T-helper 17 cell (primary cell): Measurements from ENCODE around the gene TIGAR. TPM values are rescaled to one million over a fixed set of nuclear protein-coding genes. Genes with fewer than 3 reads are reported as not detected.

Experiments used
- ATAC-seq: fragments of 150-1000 bp; cut with Tn5 transposase; 2 replicates; pipeline ENCODE4 v1.10.0; 2021; ENCODE audit warnings: mild to moderate bottlenecking, moderate library complexity
- DNase-seq, 3 donors: peaks; one replicate each; pipeline versions ENCODE4 v3.0.0 to v3.0.0-alpha.2; 2020 to 2021
- H3K9me3 ChIP-seq: one replicate; pipeline ENCODE4 v1.7.0; 2013; ENCODE audit warnings: low read length, mild to moderate bottlenecking; ENCODE audit not compliant: control insufficient read depth, poor library complexity, severe bottlenecking
- H3K27ac Mint-ChIP-seq: one replicate; pipeline ENCODE4 v1.8.0; 2022; ENCODE audit warnings: mild to moderate bottlenecking, moderate library complexity, mixed read lengths
- H3K27me3 Mint-ChIP-seq: one replicate; pipeline ENCODE4 v1.8.0; 2022; ENCODE audit warnings: mixed read lengths
- H3K36me3 Mint-ChIP-seq: one replicate; pipeline ENCODE4 v1.8.0; 2022; ENCODE audit warnings: low read depth, mixed read lengths
- H3K4me1 Mint-ChIP-seq: one replicate; pipeline ENCODE4 v1.8.0; 2022; ENCODE audit warnings: mild to moderate bottlenecking, mixed read lengths
- H3K4me3 Mint-ChIP-seq: one replicate; pipeline ENCODE4 v1.8.0; 2022; ENCODE audit warnings: mild to moderate bottlenecking, moderate library complexity, mixed read lengths
- total RNA-seq, 4 donors: library from RNA in 2 of 4; stranded (reverse) in 2 of 4; gene quantifications; one replicate each; pipeline ENCODE4 v1.2.3 and lab custom pipeline; 2022 to 2026

TIGAR gene
- total RNA-seq, 2 donors from 2014 or later = 7.8 to 10.7 TPM

DNA sequence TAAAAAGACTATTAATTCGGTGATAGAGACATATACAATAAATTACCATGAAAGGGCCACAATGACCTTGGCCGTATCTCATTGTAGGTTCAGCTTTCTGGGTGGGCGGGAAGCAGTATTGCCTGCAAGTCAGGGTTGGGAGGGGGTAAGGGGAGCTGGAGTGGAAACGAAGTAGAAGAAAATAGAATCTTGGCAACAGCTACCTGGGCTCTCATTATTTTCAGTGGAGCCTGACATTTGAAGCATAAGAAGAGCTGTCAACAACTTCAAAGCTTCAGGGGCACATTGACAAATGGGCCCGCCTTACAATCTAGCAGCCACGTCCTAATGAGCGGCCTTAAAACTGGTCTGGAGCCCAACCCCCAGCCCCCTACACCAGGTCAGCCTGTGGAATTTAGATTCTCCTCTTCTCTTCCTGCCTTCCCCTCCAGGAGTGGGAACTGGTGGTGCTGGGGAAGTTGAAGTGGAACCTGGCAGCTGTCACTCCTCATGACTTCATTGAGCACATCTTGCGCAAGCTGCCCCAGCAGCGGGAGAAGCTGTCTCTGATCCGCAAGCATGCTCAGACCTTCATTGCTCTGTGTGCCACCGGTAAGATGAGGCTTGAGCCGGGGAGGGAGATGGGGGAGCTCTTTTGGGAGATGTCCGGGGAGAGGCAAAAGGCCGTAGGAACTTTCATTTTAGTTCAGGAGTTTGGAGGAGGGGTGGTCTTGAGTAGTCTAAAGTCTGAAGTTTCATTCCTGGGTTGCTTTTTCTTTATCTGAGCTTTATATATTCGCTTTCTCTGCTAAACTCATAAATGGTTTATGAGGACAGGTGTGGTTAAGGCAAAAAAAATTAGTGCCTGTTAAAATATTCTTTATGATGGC lies 42.5 kb upstream of the TIGAR start:
- H3K4me1 Mint-ChIP-seq = peaks cover 56% of the 10 kb centered on the region
- H3K27ac Mint-ChIP-seq = peak overlapping the region; percentile 97
- DNase-seq (no peak), ATAC-seq (no peak)
- peaks cover 12% of the 10 kb centered on the region for H3K36me3 Mint-ChIP-seq
- no peaks in the 10 kb centered on the region for H3K9me3 ChIP-seq
- H3K4me3 Mint-ChIP-seq = peak overlapping the region; percentile 58
- H3K27me3 Mint-ChIP-seq = no peaks in the 10 kb centered on the region

- H3K4me1 Mint-ChIP-seq = peaks cover 61% of the 10 kb centered on the region
- no peak for DNase-seq
- H3K36me3 Mint-ChIP-seq = peaks cover 12% of the 10 kb centered on the region
- no peaks in the 10 kb centered on the region for H3K9me3 ChIP-seq
- H3K27ac Mint-ChIP-seq = peak overlapping the region; percentile 97
- peak overlapping the region; percentile 58 for H3K4me3 Mint-ChIP-seq
- no peaks in the 10 kb centered on the region for H3K27me3 Mint-ChIP-seq
- ATAC-seq = no peak
These were observed 41.8 kb upstream of the TIGAR start for GRCh38 chr12:4279198-4279690.

GRCh38 chr12:4280351-4281163 lies 40.5 kb upstream of the TIGAR start:
- H3K36me3 Mint-ChIP-seq = peaks cover 10% of the 10 kb centered on the region
- peak overlapping the region; percentile 97 for H3K27ac Mint-ChIP-seq
- peak overlapping the region; percentile 71 for H3K4me3 Mint-ChIP-seq
- ATAC-seq = no peak
- H3K4me1 Mint-ChIP-seq = peaks cover 72% of the 10 kb centered on the region
- no peaks in the 10 kb centered on the region for H3K9me3 ChIP-seq
- no peaks in the 10 kb centered on the region for H3K27me3 Mint-ChIP-seq
- DNase-seq = no peak

DNA sequence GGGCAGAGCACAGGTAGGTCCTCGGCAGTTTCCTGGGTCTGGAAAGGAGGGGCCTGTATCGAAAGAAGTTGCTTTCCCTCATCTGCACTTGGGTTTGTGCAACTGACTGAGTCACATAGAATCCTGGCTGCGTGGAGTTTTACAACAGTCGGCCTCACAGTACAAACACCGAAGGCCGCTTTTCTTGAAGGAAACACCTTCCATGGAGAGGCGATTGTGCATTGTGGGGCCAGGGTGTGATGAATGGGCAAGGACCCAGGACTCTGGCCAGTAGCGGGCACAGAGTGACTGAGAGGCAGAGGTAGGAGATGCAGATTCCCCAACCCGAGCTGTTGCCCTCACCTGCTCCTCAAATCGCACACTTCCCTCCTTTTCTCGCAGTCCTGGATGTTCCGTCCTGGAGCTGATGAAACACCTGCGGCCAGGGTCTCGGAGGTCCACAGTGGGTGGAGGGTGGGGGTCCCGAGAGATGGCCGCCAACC lies 39.8 kb upstream of the TIGAR start:
- H3K9me3 ChIP-seq = no peaks in the 10 kb centered on the region
- peak overlapping the region; percentile 97 for H3K27ac Mint-ChIP-seq
- H3K4me1 Mint-ChIP-seq = peaks cover 75% of the 10 kb centered on the region
- H3K4me3 Mint-ChIP-seq = no peak overlapping the region
- ATAC-seq = no peak
- H3K27me3 Mint-ChIP-seq = no peaks in the 10 kb centered on the region
- no peak for DNase-seq
- H3K36me3 Mint-ChIP-seq = peaks cover 10% of the 10 kb centered on the region

DNA sequence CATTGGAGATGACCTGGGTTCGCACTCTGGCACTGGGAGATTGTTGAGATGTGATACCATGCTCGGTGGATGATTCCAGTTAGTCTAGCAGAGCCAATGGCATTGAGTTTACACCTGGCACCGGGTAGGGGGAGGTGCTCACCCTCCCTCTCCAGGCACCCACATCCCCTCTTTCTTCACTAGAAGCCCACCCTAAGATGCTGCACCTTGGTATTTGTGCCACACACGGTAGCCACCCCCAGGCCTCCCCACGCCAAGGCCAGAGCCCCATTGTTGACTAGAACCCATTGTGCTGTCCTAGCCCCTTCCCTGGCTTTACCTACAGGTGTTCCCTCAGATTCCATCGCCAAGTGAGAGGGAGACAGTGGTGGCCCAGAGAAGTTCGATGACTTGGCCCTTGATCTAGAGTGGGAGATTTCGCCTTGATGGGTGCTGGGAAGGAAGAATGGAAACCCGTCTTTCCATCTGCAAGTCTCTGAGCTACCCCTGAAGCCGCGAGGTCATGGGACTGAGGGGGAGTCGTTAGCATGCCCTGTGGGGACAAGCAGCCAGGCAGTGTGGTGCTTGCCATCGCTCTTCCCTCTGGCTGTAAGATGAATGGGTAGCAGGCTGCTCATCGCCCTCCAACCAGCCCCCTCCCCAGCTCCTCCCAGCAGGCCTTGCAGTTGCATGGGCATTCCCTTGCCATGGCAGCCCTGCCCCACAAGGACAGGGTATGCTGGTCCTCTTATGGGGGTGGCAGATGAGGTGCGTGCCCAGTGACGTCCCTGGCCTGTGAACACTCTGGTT lies 38.7 kb upstream of the TIGAR start:
- H3K4me3 Mint-ChIP-seq = peak overlapping the region; percentile 15
- peaks cover 10% of the 10 kb centered on the region for H3K36me3 Mint-ChIP-seq
- no peaks in the 10 kb centered on the region for H3K27me3 Mint-ChIP-seq
- no peak for ATAC-seq
- H3K9me3 ChIP-seq = no peaks in the 10 kb centered on the region
- DNase-seq = no peak
- peak overlapping the region; percentile 60 for H3K27ac Mint-ChIP-seq
- H3K4me1 Mint-ChIP-seq = peaks cover 77% of the 10 kb centered on the region

- H3K4me3 Mint-ChIP-seq = no peak overlapping the region
- H3K36me3 Mint-ChIP-seq = peaks cover 10% of the 10 kb centered on the region
- DNase-seq (no peak), ATAC-seq (peak; percentile 27)
- no peaks in the 10 kb centered on the region for H3K27me3 Mint-ChIP-seq
- no peaks in the 10 kb centered on the region for H3K9me3 ChIP-seq
- H3K27ac Mint-ChIP-seq = peak overlapping the region; percentile 60
- H3K4me1 Mint-ChIP-seq = peaks cover 80% of the 10 kb centered on the region
These were observed 38.0 kb upstream of the TIGAR start for GRCh38 chr12:4282892-4283511.

- Mint-ChIP-seq H3K36me3 (peaks cover 12% of the 10 kb centered on the region), H3K27me3 (no peaks in the 10 kb centered on the region), H3K4me3 (peak overlapping the region; percentile 64), H3K27ac (peak overlapping the region; percentile 60), H3K4me1 (peaks cover 81% of the 10 kb centered on the region)
- H3K9me3 ChIP-seq = no peaks in the 10 kb centered on the region
- ATAC-seq (no peak), DNase-seq (no peak)
These were observed 37.3 kb upstream of the TIGAR start for GRCh38 chr12:4283512-4284255.

DNA sequence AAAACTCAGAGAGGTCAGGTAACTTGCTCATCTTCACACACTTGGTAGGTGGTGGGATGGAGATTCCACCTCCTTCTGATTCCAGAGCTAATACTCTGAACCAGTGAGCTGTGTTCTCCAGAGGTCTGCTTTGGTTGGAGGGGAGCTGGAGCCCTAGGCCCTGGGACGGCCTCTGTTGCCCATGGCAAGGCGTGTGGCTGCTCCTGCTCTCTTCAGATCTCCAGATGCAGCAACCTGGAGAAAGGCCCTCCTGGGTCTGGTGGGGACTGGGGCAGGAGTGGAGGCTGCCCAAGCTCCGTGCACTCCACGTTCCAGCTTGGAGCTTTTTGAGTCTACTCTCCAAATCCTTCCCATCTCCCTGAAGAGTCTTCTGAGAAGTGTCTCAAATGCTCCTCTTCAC lies 36.7 kb upstream of the TIGAR start:
- DNase-seq (no peak), ATAC-seq (no peak)
- Mint-ChIP-seq H3K27ac (peak overlapping the region; percentile 98), H3K4me1 (peaks cover 82% of the 10 kb centered on the region), H3K4me3 (peak overlapping the region; percentile 64), H3K27me3 (no peaks in the 10 kb centered on the region), H3K36me3 (peaks cover 14% of the 10 kb centered on the region)
- no peaks in the 10 kb centered on the region for H3K9me3 ChIP-seq

- no peak overlapping the region for H3K4me3 Mint-ChIP-seq
- peak overlapping the region; percentile 98 for H3K27ac Mint-ChIP-seq
These were observed 35.9 kb upstream of the TIGAR start for GRCh38 chr12:4285070-4285469.

GRCh38 chr12:4286228-4286627 lies 34.8 kb upstream of the TIGAR start:
- H3K9me3 ChIP-seq = no peaks in the 10 kb centered on the region
- no peak for DNase-seq
- Mint-ChIP-seq H3K36me3 (peaks cover 10% of the 10 kb centered on the region), H3K27me3 (no peaks in the 10 kb centered on the region), H3K4me1 (peaks cover 87% of the 10 kb centered on the region), H3K27ac (peak overlapping the region; percentile 98), H3K4me3 (no peak overlapping the region)
- no peak for ATAC-seq

More at GRCh38 chr12:4285070-4285469, 35.9 kb upstream of the TIGAR start:
- no peaks in the 10 kb centered on the region for H3K27me3 Mint-ChIP-seq
- H3K36me3 Mint-ChIP-seq = peaks cover 14% of the 10 kb centered on the region
- DNase-seq (no peak), ATAC-seq (no peak)
- no peaks in the 10 kb centered on the region for H3K9me3 ChIP-seq
- peaks cover 87% of the 10 kb centered on the region for H3K4me1 Mint-ChIP-seq

DNA sequence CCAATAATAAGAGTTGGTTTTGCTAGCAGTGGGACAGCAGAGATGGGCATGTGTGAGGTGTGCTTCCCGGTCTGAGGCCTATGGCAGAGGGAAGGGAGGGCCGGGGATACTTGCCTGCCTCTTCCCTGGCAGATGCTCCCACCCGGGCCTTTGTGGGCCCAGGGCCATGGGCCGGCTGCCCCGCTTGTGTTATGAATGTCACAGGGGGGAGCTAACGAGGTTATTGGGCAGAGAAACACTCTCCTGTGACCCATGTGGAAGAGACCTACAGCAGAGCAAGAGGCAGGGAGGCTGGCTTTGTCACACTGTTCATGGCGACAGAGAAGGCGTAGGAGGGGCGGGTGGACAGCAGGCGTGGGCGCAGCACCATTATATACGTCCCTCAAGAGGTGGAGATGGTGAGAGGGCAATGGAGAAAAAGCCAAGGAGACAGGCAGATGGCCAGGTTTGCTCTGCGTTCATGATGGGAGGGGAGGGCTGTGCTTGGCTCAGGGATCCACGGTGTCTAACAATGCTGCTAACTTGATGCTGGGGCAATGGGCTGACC lies 34.2 kb upstream of the TIGAR start:
- DNase-seq (no peak), ATAC-seq (no peak)
- peaks cover 89% of the 10 kb centered on the region for H3K4me1 Mint-ChIP-seq
- H3K36me3 Mint-ChIP-seq = peaks cover 14% of the 10 kb centered on the region
- H3K4me3 Mint-ChIP-seq = peak overlapping the region; percentile 83
- peak overlapping the region; percentile 98 for H3K27ac Mint-ChIP-seq
- H3K9me3 ChIP-seq = no peaks in the 10 kb centered on the region
- H3K27me3 Mint-ChIP-seq = no peaks in the 10 kb centered on the region
